GM12865 (cell line): Measurements from ENCODE around the gene SLC5A11.

Experiments used
- DNase-seq: peaks from one replicate; pipeline ENCODE4 v3.0.0; 2010; ENCODE audit warnings: low read depth
- H3K4me3 ChIP-seq: 2 replicates; pipeline ENCODE4 v1.5.1; 2011; ENCODE audit warnings: mild to moderate bottlenecking, low read depth, low read length, control low read depth
- CTCF ChIP-seq: IDR thresholded peaks from 2 replicates; pipeline ENCODE4 v1.5.1; 2011; ENCODE audit warnings: low read length, control low read depth, low read depth, inconsistent platforms; ENCODE audit not compliant: insufficient read depth; ENCODE audit errors: missing control alignments

Gene SLC5A11

GRCh38 chr16:24906199-24906808, 60.5 kb downstream of the SLC5A11 start:
- DNase-seq = no peak

DNA sequence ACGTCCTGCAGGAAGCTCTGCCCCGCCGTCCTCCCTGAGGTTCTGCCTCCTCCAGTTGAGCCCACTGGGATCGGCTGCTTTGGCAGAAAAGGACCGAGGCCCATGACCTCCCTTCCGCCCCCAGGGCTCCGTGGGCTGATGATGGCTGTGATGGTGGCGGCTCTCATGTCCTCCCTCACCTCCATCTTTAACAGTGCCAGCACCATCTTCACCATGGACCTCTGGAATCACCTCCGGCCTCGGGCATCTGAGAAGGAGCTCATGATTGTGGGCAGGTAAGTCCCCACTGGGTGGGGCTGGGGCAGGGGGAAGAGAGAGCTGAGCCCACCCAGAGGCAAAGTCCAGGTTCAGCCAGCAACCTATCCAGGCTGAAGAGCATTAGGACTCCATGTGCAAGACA, 61.1 kb downstream of the SLC5A11 start:
- no peak overlapping the region for H3K4me3 ChIP-seq
- TF ChIP-seq CTCF = no peak
- DNase-seq = no peak

More at GRCh38 chr16:24906199-24906808, 60.5 kb downstream of the SLC5A11 start:
- TF ChIP-seq CTCF = peak; percentile 25
- no peak overlapping the region for H3K4me3 ChIP-seq

- TF ChIP-seq CTCF = no peak
- H3K4me3 ChIP-seq = no peak overlapping the region
- DNase-seq = no peak
These were observed 63.0 kb downstream of the SLC5A11 start for GRCh38 chr16:24908716-24909115.

- DNase-seq = no peak
- TF ChIP-seq CTCF = no peak
- H3K4me3 ChIP-seq = no peak overlapping the region
These were observed 64.1 kb downstream of the SLC5A11 start for GRCh38 chr16:24909856-24910255.

GRCh38 chr16:24915019-24915418, 69.3 kb downstream of the SLC5A11 start:
- TF ChIP-seq CTCF = no peak
- H3K4me3 ChIP-seq = no peak overlapping the region
- DNase-seq = no peak

GRCh38 chr16:24915576-24915975, 69.8 kb downstream of the SLC5A11 start:
- DNase-seq = no peak
- H3K4me3 ChIP-seq = no peak overlapping the region
- no peak for TF ChIP-seq CTCF

- no peak for DNase-seq
- TF ChIP-seq CTCF = no peak
- H3K4me3 ChIP-seq = no peak overlapping the region
These were observed 71.5 kb downstream of the SLC5A11 start for GRCh38 chr16:24917236-24917635.
